RWPE2 (cell line): Measurements from ENCODE around the gene CTTNBP2.

ENCODE experiments used
- ATAC-seq: fragments of 200-7000 bp; cut with Tn5 transposase; 3 replicates; pipeline ENCODE4 v1.9.1; 2021; ENCODE audit warnings: low read depth
- DNase-seq: peaks from one replicate; pipeline ENCODE4 v3.0.0-alpha.2; 2020; ENCODE audit warnings: low spot score
- H3K27ac ChIP-seq: fragments of 450-650 bp; 2 replicates; pipeline ENCODE4 v1.5.1; 2017; ENCODE audit warnings: mild to moderate bottlenecking; ENCODE audit not compliant: poor library complexity, severe bottlenecking
- H3K27me3 ChIP-seq: fragments of 250-450 bp; sonication (Bioruptor Pico); 2 replicates; pipeline ENCODE4 v1.5.1; 2021; ENCODE audit warnings: mild to moderate bottlenecking, moderate library complexity; ENCODE audit not compliant: insufficient read depth, poor library complexity, severe bottlenecking
- H3K36me3 ChIP-seq: fragments of 250-450 bp; sonication (Bioruptor Pico); 2 replicates; pipeline ENCODE4 v1.5.1; 2020; ENCODE audit warnings: low read depth, mild to moderate bottlenecking, moderate library complexity
- H3K4me1 ChIP-seq: fragments of 250-450 bp; sonication (Bioruptor Pico); 2 replicates; pipeline ENCODE4 v1.5.1; 2021; ENCODE audit warnings: mild to moderate bottlenecking, moderate library complexity; ENCODE audit not compliant: insufficient read depth, poor library complexity, severe bottlenecking
- H3K4me3 ChIP-seq: fragments of 250-450 bp; sonication (Bioruptor Pico); 2 replicates; pipeline ENCODE4 v1.5.1; 2021; ENCODE audit warnings: mild to moderate bottlenecking, moderate library complexity; ENCODE audit not compliant: severe bottlenecking
- H3K9me3 ChIP-seq: fragments of 250-450 bp; sonication (Bioruptor Pico); 2 replicates; pipeline ENCODE4 v1.5.1; 2021; ENCODE audit warnings: mild to moderate bottlenecking, moderate library complexity; ENCODE audit not compliant: severe bottlenecking
- TF ChIP-seq, protein P1 (sequence below): fragments of 450-650 bp; IDR thresholded peaks from one replicate; pipeline ENCODE4 v1.5.1; 2017; ENCODE audit warnings: mild to moderate bottlenecking, moderate library complexity; ENCODE audit not compliant: poor library complexity, severe bottlenecking

CTTNBP2 gene

DNA sequence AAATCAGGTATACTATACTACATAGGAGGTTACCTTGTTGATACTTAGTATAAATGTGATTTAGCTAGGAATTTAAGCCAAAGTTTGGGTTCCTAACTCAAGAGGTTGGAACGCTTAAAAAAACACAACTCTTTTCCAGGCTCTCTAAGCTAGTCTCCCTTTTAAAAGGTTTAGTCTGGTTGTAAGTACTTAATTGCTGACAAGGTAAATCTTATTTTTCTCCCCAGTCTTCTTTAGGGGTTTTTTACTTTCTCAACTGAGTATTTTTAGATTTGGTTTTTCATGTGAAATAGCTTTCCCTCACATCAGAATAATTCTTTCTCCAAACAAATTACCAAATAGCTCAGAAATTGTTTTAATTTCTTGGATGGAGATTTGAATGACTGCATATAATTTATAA, 20.8 kb upstream of the CTTNBP2 start:
- no peaks in the 10 kb centered on the region for H3K9me3 ChIP-seq
- H3K4me1 ChIP-seq: no peaks in the 10 kb centered on the region
- DNase-seq (no peak), ATAC-seq (no peak)
- H3K4me3 ChIP-seq: no peak overlapping the region
- TF ChIP-seq, protein P1, sequence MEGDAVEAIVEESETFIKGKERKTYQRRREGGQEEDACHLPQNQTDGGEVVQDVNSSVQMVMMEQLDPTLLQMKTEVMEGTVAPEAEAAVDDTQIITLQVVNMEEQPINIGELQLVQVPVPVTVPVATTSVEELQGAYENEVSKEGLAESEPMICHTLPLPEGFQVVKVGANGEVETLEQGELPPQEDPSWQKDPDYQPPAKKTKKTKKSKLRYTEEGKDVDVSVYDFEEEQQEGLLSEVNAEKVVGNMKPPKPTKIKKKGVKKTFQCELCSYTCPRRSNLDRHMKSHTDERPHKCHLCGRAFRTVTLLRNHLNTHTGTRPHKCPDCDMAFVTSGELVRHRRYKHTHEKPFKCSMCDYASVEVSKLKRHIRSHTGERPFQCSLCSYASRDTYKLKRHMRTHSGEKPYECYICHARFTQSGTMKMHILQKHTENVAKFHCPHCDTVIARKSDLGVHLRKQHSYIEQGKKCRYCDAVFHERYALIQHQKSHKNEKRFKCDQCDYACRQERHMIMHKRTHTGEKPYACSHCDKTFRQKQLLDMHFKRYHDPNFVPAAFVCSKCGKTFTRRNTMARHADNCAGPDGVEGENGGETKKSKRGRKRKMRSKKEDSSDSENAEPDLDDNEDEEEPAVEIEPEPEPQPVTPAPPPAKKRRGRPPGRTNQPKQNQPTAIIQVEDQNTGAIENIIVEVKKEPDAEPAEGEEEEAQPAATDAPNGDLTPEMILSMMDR: no peak
- no peaks in the 10 kb centered on the region for H3K36me3 ChIP-seq
- H3K27me3 ChIP-seq: no peaks in the 10 kb centered on the region
- H3K27ac ChIP-seq: no peak overlapping the region

DNA sequence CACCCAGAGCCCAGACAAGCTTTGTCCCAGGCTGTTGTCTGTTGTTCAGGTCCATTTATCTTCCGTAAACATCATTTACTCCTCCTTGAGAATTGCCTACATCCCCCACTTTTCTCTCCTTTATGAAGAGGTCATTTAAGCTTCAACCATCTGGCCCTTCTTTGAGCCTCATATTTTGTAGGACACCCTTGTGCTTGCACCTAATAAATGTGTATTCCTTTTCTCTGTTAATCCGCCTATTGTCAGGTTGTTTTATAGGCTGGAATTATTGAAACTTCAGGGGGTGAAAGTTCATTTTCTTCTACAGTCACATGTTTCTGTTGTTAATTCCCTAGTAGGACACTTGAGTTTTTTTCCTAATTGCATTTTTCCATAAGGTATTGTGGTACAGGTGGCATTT, 19.6 kb upstream of the CTTNBP2 start:
- ATAC-seq (no peak), DNase-seq (no peak)
- H3K4me1 ChIP-seq: no peaks in the 10 kb centered on the region
- no peak overlapping the region for H3K4me3 ChIP-seq
- TF ChIP-seq, protein P1: no peak
- no peaks in the 10 kb centered on the region for H3K36me3 ChIP-seq
- H3K27ac ChIP-seq: no peak overlapping the region
- no peaks in the 10 kb centered on the region for H3K9me3 ChIP-seq
- no peaks in the 10 kb centered on the region for H3K27me3 ChIP-seq

DNA sequence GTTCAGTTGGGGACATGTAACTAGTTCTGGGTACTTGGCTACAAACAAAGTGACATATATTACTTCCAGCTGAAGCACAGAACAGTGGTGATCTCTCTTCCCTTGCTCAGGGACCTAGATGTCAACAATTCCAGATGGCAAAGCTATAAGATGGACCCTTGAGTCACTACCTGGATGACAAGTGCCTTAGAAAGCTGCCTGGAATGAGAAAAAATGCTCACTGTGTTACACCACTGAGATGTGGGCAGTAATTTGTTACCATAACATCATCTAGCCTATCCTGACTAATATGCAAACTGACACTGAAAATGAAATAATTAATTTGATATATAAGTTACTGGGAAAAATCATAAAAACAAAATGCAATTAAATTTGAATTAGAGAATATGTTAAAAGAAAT, 16.4 kb upstream of the CTTNBP2 start:
- ATAC-seq: no peak
- no peak for DNase-seq
- H3K27ac ChIP-seq: no peak overlapping the region
- H3K4me3 ChIP-seq: no peak overlapping the region
- no peaks in the 10 kb centered on the region for H3K27me3 ChIP-seq
- H3K9me3 ChIP-seq: no peaks in the 10 kb centered on the region
- H3K4me1 ChIP-seq: no peaks in the 10 kb centered on the region
- H3K36me3 ChIP-seq: no peaks in the 10 kb centered on the region
- TF ChIP-seq, protein P1: no peak

DNA sequence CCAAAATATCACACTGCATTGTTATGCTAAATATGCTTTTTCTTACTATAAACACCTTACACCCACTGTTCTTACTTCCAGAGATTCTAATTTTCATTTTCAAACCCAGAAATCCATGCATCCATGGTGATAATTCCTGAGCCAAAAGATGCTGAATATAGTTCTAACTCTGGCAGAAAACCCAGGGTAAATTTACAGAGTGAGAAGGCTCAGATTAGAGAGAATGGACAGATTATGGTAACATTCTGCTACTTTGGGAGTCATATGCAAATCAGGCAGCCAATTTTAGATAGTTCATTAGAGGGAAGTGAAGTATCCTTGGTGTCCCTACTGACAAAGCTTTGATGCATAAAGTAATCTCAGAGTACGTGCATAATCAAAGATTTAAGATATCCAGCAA, 15.4 kb upstream of the CTTNBP2 start:
- no peak for ATAC-seq
- Histone ChIP-seq H3K4me1 (no peaks in the 10 kb centered on the region), H3K4me3 (no peak overlapping the region), H3K27ac (no peak overlapping the region), H3K36me3 (no peaks in the 10 kb centered on the region), H3K27me3 (no peaks in the 10 kb centered on the region), H3K9me3 (no peaks in the 10 kb centered on the region)
- DNase-seq: no peak
- TF ChIP-seq, protein P1: no peak

DNA sequence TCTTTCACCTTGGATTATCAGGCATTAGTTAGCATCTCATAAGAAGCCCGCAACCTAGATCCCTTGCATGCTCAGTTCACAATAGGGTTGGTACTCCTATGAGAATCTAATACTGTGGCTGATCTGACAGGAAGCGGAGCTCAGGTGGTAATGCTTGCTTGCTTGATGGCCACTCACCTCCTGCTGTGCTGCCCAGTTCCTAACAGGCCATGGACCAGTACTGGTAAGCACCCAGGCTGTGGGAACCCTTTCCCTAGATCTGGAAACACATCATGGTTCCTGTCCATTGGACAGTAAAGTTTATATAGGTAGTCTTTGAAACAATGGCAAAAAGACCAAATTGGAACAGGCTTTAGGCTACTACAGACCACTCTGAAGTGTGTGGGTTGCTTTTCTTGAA, 9.4 kb upstream of the CTTNBP2 start:
- Histone ChIP-seq H3K4me1 (no peaks in the 10 kb centered on the region), H3K27me3 (no peaks in the 10 kb centered on the region), H3K4me3 (no peak overlapping the region), H3K36me3 (no peaks in the 10 kb centered on the region), H3K27ac (no peak overlapping the region), H3K9me3 (no peaks in the 10 kb centered on the region)
- ATAC-seq: no peak
- no peak for DNase-seq
- TF ChIP-seq, protein P1: no peak
